Right forelimb (tissue), 1 donor: Measurements from ENCODE around the gene CTSS.
A peak's percentile ranks its signal among the peaks of the same experiment; 100 is the strongest.
"Not testable (repeated sequence)": the region's sequence is repeated elsewhere in the genome, so short reads cannot be mapped to it uniquely, and the experiment has no call there.

ENCODE experiments used
- DNase-seq: peaks from one replicate; pipeline ENCODE4 v3.0.0-alpha.2; 2018

The CTSS gene

DNA sequence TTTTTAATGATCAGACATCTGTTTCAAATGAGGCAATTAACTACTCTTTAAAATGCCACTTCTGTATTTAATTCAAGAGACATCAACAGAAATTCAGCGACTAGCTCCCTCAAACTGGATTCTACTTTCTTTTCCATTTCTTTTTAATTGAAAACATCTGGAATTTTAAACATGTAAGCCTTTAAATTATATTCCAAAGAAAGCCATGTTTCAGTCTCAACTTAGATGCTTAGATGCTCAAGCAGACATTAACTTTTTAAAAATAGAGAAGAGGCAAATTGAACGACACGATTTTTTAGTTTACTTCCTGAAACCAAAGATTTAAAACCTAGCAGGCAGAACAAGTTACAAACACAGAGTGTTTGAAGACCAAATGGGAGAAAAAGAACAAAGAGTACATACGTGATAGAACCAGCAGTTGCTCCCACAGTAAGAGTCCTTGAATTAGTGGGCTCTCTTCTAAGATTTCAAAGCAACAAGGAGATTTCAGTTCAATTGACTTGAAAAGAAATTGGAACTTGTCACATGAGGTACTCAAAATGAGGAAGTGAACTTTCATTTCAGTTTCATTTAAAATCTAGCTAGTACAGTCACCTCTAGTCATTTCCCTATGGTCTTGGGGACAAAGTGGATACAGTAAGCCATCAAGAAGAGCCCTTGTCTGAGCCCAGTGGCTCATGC lies at the start of gene CTSS:
CTSS (minus strand) TSS at position 483 of the 681 bp plus-strand sequence. CDS start 1,015 bp downstream, outside the sequence.
- no peak for DNase-seq

DNA sequence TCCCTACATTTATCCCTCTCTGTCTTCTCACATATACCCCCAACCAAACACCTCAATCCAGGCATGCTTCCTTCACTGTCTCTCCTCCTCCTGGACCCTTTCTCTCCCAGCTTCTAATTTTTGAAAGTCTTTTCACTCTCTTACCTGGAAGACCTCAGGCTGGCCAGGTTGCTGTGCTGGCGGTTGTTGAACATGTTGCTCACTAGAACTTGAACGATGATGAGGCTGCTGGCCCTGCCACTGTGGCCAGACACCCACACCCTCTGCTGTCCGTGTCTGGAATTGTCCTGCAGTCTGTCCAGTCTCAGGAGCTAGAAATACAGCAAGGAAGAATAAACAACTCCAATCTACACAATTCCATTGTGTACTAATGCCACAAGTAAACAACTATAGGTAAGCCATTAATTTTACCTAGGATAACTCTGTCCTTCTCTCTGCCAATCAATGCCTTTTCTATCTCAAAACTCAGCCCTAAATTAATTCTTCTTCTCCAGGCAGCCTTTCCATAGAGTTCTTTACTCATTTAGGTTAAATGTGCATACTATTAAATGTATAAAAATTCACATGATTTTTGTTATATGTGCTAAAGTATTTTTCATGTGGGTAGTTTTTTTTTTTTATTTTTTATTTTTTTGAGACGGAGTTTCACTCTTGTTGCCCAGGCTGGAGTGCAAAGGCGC lies 47.6 kb upstream of the CTSS start:
- DNase-seq: peak; percentile 65

DNA sequence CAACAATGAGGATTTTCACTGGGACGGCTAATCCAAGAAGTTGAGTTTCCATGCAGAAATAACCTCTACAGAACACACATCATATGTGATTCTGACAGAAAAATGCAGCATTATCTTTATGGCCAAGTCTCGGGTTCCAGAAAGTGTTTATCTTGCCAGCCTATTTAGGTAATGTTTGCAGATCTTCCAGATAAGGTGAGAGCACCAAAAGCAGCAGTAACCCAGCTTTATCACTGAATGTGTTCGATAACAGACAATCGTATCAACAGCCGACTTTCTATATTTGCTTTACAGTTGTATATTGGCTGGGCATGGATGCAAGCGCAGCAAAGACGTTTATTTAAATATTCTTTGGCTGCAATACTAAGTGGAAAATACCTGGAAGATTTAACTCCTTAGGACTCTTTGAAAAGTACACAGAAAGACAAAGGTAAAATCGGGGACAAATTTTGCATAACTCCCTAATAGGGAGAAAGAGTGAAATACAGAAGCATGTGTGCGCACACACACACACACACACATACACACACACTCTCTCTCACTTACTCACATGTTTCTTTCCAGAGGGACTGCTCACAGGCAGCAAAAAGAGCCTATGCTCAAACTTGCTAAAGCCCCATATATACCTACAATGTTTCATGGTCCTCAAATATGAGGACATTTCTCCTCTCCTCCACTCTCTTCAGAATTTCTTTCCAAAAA lies 45.5 kb upstream of the CTSS start:
- DNase-seq: no peak

DNA sequence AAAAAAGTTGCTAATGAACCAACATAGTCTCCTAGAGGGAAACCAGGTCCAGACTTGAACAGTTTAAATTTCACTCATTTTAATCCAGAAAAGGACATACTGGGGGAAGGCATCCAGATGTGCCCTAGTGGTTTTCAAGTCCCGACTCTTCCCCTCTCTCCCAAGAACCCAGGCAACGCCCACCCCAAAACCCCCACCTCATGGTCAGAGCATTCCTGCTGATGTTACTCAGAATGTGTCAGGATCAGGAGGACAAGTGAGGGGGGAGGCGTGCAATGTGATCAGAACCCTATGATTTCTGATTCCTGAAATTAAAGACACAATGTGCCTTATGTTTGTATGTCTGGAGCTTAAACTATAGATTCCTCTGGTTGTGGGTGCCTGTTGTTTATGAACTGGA lies 44.1 kb upstream of the CTSS start:
- DNase-seq: no peak

DNA sequence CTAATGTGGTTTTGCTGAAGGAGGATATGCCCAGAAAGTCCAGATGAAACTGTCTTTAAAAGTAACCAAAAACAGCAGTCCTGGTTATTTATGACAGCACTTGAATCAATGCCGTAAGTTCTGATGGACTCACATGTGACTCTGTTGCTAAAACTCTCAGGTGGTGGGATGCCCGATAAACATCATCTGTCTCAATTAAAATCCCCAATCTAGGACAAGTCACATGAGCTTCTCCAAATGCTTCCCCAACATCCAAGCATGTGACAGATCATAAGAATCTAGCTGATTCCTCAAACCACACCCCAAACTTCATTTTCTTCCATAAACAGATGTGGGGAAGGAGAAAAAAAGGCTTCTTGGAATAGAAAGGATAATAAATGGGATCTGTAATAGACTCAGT lies 43.3 kb upstream of the CTSS start:
- no peak for DNase-seq

DNA sequence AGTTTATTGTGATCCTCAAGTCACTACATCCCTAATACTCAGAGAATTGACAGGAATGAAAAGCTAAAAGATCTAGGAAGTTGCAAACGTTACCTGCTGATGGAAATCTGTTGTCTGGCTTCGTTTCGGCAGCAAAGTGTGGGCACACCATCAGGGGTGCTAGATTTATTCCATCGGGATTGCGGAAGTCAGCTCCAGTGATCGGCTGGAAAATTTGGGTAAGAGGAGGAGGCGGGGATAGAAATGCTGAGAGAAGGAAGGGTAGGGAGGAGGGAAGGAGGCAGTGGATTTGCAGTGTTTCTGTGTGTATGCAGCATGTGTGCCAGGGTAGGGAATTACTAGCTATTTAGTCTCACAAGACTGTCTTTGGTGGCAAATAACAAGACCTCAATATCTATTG lies 42.5 kb upstream of the CTSS start, which contains the start of gene CTSK:
CTSK (minus strand) TSS at position 140 of the 400 bp plus-strand sequence. CDS start 1,455 bp downstream, outside the sequence.
- DNase-seq: peak; percentile 63

DNA sequence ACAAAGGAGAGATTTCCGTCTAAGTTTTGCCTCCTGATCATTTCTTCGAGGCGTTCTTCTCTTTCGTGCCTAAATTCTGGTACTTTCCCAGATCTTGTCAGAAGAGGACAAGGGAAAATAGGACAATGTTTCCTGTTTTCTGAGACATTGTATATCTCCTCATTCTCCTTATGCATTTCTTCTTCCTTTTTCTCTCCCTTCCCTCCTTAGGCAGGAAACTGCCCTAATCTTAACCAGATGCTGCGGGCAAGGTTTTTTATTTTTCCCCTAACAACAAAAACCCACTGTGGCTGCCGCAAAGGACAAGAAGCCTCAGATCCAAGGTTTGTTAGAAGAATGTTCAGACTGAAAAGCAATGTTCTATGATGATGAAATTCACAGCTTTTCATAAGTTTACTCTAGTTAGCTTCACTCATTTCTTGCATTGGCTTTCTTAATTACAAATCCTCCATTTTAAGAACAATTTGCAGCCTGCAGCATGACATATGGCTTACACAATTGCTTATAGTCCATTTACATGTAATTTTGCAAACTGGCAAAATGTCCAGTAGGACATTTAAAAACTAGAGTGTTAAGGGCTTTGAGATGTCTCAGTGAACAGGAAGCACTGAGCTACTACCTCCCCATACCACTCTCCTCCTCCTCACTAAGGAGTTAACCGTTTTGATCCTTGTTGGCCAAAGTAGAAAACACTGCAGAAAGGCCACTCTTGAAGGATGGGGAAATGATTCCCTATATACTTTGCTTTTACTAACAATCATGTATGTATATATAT lies 41.9 kb upstream of the CTSS start:
- no peak for DNase-seq

DNA sequence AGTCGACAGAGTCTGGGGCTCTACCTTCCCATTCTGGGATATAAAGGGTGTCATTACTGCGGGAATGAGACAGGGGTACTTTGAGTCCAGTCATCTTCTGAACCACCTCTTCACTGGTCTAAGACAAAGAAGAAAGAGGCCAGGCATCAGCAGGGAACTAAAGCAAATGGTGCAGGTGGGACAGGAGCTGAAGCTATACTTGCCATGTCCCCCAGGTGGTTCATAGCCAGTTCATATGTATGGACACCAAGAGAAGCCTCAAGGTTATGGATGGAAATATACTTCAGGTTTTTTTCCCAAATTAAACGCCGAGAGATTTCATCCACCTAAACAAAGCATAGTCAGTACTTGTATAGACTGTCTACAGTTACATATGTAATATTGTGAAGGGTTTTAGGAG lies 40.3 kb upstream of the CTSS start:
- DNase-seq: no peak

DNA sequence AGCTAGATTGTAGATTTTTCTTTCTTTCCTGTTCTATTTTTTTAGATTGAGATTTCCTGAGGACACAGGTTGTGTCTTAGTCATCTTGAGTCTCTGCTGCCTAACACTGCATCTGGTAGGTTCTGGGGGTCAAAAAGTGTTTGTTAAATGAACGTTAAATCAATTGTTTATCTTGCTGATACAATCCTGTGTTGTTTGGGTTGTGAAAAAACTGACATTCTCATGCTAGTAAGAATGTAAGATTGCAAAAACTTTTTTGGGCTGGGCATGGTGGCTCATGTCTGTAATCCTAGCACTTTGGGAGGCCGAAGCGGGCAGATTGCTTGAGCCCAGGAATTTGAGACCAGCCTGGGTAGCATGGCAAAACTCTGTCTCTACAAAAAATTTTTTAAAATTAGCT lies 39.1 kb upstream of the CTSS start:
- no peak for DNase-seq

DNA sequence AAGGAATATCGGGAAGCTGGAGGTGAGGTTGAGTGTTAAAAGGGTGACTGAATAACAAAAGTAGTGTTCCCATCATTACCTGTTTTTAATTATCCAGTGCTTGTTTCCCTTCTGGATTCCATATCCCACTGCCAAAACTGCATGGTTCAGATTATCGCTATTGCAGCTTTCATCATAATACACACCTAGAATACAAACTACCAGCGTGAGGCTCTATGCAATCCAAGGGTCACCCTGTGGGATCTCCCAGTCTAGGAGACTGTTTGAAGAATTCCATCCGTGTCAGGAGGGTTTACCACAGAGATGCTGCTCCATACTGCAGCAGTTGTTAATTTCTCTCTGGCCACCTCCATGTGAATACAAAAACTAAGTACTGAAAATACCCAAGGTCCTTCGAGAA lies 33.5 kb upstream of the CTSS start:
- no peak for DNase-seq

DNA sequence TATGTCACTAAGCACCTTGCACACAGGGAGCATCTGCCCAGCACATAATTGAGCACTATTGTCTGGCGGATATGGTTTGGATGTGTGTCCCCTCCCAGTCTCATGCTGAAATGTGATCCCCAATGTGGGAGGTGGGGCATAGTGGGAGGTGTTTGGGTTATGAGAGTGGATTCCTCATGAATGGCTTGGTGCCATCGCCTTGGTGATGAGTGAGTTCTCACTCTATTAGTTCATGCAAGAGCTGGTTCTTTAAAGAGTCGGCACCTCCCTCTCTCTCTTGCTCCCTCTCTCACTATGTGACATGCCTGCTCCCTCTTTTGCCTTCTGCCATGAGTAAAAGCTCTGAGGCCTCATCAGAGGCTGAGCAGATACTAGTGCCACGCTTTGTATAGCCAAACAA lies 32.9 kb upstream of the CTSS start:
- no peak for DNase-seq

DNA sequence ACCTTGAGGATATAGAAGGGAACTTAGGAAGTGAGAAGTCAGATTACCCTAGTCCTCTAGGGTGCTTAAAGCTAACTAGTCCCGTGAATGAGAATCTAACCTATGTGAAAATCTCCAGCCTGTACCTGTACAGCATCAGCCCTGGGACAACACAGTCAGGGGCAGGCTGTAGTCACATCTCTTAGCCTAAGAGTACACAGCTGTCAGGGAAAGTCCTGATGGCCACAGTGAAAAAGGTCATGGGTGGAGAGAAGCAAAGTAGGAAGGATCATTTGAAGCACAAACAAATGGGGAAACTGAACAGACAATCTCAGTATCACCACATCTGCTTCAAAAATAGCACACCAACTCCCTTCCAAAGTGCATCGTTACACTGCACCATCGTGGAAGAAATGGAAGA lies 30.8 kb upstream of the CTSS start:
- no peak for DNase-seq

DNA sequence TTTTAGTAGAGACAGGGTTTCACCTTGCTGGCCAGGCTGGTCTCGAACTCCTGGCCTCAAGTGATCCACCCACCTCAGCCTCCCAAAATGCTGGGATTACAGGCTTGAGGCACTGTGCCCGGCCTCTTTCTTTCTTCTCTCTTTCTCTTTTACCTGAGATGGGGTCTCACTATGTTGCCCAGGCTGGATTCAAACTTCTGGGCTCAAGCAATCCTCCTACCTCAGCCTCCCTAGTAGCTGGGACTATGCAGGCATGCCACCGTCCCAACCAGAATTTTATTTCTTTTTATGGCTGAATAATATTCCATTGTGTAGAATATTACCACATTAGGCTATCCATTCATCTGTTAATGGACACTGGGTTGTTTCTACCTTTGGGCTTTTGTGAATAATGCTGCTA lies 28.2 kb upstream of the CTSS start:
- not testable (repeated sequence) for DNase-seq

DNA sequence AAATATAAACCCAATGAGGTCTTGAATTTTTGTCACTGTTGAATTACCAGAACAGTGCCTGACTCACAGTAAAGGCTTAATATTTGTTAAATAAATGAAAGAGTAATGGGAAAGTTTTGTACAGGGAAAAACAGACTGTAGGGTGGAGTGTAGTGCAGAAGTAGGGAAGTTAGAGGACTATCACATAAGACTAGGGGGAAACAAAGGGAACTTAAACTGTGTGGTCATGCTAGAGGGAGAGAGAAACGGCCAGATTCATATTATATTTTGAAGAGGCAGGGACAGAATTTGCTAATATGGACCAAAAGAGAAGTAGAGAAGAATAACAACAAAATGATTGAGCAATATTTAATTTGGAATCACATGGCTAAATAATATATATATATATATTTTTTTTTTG lies 27.6 kb upstream of the CTSS start:
- no peak for DNase-seq

DNA sequence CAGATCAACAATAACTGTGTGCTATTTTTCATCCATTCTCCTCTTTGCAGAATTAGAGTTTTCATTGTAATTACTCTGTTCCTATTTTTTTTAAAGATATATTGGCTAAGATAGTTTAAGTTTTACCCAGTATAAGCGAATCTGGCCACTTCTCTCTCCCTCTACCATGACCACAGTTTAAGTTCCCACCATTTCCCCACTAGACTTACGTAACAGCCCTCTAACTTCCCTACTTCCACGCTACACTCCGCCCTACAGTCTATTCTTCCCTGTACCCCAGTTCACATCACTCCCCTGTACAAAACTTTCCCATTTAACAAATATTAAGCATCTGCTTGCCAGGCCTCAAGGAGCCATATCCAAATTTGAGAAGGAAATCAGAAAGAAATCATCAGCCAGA lies 26.0 kb upstream of the CTSS start:
- DNase-seq: no peak

DNA sequence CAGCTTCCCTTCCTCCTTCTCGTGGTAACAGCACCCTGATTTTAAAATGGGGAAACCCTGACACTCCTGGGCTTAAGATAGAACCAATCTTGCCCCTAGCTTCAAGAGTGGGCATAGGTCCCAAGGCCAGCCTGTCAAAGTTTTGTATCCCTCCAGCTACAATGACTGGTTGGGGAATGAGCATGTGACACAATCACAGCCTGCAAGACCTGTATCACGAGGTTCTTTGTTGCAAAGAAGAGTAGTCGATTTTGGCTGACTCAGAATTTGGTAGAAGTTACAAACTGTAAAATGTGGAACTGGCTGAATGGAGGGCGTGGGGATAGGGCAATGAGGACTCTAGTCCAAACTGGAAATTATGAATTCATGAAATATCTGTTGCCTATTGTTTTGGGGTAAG lies 23.8 kb upstream of the CTSS start:
- no peak for DNase-seq

DNA sequence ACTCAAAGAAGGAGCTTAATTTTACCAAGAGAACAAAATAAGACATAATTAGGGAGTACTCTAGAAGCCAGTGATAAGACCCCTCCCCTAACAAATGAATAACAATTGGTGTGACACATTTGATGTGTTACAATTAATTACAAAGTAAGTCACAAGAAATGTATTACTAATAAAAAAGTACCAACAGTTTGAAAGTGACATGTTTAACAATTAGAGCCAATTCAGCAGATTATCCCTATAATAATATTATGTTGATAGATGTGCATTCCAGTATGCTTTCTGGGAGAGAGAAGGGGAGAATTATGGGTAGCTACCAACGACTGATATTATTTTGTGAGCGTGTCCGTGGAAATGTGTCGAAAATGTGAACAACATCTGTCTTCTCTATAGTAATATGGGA lies 23.4 kb upstream of the CTSS start:
- no peak for DNase-seq

DNA sequence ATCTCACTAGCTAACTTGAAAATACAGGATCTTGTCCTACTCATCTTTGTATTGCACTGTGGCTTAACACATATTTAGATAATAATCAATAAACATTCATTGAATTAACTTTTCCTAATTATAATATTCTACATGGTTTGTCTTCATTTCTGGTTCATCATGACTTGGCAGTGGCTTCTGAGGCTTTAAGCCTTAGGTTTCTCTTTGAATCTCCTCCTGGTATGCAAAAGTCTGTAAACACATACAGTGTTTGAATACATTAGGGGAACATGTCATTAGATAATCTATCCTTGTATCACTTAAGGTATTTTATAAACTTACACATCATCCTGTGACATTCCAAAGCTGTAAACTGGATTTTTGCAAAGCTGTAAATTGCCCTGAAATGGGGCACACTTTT lies 21.9 kb upstream of the CTSS start:
- no peak for DNase-seq

DNA sequence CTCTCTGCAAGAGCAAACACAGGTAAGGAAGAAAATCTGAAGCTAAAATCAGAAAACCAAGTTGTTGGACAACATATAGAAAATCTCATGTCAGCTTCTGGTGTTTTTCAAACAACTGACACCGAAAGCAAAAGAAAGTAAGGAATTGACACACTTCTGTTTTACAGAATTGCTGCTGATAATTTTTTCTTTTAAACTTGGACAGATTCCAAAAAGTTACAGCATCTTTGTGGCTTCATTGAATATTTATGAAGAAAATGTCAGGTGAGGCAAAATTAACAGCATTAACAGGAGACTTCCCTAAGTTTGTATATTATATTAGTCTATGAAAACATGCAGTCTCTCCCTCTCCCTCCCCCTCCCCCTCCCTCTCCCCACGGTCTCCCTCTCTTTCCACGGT lies 14.9 kb upstream of the CTSS start:
- DNase-seq: no peak

DNA sequence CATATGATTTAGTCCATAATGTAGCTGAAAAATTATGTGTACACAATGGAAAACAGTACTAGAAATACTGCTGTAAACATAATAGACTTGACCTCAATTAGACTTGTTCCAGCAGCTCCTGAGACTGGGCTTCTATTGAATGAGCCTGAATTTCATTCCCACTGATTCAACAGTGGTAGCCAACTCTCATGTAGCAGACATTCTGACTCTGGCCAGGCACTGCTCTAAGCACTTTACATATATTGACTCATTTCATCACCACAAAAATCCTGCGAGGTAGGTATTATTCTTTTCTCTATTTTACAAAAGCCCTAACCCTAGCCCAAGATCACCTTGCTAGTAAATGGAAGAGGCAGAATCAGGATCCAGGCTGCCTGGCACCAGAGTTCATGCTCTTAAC lies 12.8 kb upstream of the CTSS start:
- DNase-seq: no peak

DNA sequence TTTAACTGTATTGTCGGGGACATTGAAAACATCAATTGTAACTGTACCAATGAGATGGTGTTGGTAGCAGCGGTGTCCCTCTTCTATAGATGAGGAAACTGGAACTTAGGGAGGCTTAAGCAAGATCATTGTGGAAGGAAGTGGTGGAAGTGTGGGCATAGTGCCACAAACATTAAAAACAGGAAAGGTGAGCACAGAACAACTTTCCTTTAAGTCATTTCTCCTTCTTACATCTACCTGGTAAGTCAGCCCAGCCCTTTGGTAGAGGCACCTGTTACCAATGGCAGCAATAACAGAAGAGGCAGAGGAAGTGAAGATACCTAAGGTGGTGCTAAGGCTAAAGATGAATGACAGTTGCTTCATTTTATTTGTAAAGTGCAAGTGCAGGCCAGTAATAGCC lies 12.0 kb upstream of the CTSS start:
- DNase-seq: no peak

DNA sequence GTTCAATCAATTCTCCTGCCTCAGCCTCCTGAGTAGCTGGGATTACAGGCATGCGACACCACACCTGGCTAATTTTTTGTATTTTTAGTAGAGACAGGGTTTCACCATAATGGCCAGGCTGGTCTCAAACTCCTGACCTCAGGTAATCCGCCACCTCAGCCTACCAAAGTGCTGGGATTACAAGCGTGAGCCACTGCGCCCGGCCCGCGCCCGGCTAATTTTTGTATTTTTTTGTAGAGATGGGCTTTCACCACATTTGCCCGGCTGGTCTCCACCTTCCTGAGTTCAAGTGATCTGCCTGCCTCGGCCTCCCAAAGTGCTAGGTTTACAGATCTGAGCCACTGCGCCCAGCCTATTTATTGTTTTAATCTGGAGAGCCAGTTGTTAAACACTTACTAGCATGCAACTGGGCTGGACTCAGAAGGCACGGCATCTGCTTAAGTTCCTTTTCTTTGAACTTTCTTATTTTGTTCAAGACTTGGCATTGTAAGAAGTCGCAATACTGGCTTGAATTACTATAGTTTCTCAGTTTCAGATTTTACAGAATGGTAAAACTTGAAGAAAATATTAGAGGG lies 10.4 kb upstream of the CTSS start:
- DNase-seq: not testable (repeated sequence)

DNA sequence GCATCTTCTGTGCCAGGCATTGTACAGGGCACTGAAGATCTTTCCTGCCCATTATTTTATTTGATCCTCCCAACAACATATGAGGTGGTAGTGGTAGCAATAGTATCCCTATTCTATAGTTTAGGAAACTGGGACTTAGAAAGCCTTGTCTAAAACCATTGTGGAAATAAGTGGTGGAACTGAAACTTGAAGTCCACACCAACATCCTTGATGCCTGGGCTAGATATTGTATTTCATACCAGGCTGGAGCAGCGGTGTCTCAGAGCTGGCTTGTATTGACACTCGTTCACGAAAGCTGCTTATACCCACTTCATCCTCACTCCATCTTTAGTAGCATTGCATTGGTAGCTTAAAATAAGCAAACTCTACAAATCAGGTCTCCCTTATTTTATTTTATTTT lies 9.7 kb upstream of the CTSS start:
- no peak for DNase-seq
